DOHH2 (cell line): ENCODE results near the gene SCUBE3.

Experiments
- H3F3A ChIP-seq: fragments of 200-600 bp; sonication (generic), shearing (Covaris generic); 2 replicates; pipeline ENCODE4 v1.6.0; 2016; ENCODE audit warnings: antibody characterized with exemption, mild to moderate bottlenecking; ENCODE audit not compliant: control insufficient read depth, insufficient read depth
- H3K27ac ChIP-seq: fragments of 200-600 bp; sonication (generic); 2 replicates; pipeline ENCODE4 v1.5.1; 2014; ENCODE audit warnings: low read depth, mild to moderate bottlenecking, low read length, moderate library complexity
- H3K27me3 ChIP-seq: fragments of 200-600 bp; sonication (generic); 2 replicates; pipeline ENCODE4 v1.6.1; 2014; ENCODE audit warnings: mild to moderate bottlenecking, low read length, mixed read lengths; ENCODE audit not compliant: control insufficient read depth
- H3K36me3 ChIP-seq: fragments of 200-600 bp; sonication (generic); 2 replicates; pipeline ENCODE4 v1.6.1; 2014; ENCODE audit warnings: mild to moderate bottlenecking, low read length, moderate library complexity, mixed read lengths; ENCODE audit not compliant: control insufficient read depth
- H3K4me1 ChIP-seq: fragments of 200-600 bp; sonication (generic); 2 replicates; pipeline ENCODE4 v1.6.1; 2014; ENCODE audit warnings: mild to moderate bottlenecking, low read length, mixed read lengths; ENCODE audit not compliant: control insufficient read depth
- H3K4me2 ChIP-seq: fragments of 200-600 bp; sonication (generic); 2 replicates; pipeline ENCODE4 v1.6.0; 2014; ENCODE audit warnings: mild to moderate bottlenecking, low read length, moderate library complexity
- H3K4me3 ChIP-seq: fragments of 200-600 bp; sonication (generic); 2 replicates; pipeline ENCODE4 v1.5.1; 2014; ENCODE audit warnings: mild to moderate bottlenecking, low read length, mixed read lengths
- H3K79me2 ChIP-seq: fragments of 200-600 bp; sonication (generic); 2 replicates; pipeline ENCODE4 v1.6.1; 2014; ENCODE audit warnings: mild to moderate bottlenecking, low read length, mixed read lengths; ENCODE audit not compliant: control insufficient read depth
- H3K9me2 ChIP-seq: fragments of 200-600 bp; sonication (generic); replicated peaks from 2 replicates; pipeline ENCODE4 v1.6.1; 2014; ENCODE audit warnings: mild to moderate bottlenecking, low read length, mixed read lengths; ENCODE audit not compliant: control insufficient read depth
- H3K9me3 ChIP-seq: fragments of 200-600 bp; sonication (generic); 2 replicates; pipeline ENCODE4 v1.6.1; 2014; ENCODE audit warnings: antibody characterized with exemption, low read length, mixed read lengths; ENCODE audit not compliant: control insufficient read depth, insufficient read depth
- H4K20me1 ChIP-seq: fragments of 200-600 bp; sonication (generic); 2 replicates; pipeline ENCODE4 v1.6.0; 2014; ENCODE audit warnings: low read depth, mild to moderate bottlenecking, antibody characterized with exemption, low read length, moderate library complexity; ENCODE audit not compliant: control insufficient read depth, insufficient read depth
- EZH2phosphoT487 ChIP-seq: fragments of 200-600 bp; sonication (generic); IDR thresholded peaks from 2 replicates; pipeline ENCODE4 v1.6.1; 2017; ENCODE audit warnings: borderline replicate concordance, mild to moderate bottlenecking, antibody characterized with exemption, low read length, moderate library complexity, mixed read lengths
- TF ChIP-seq, protein P1 (sequence below): fragments of 200-600 bp; sonication (generic); IDR thresholded peaks from one replicate; pipeline ENCODE4 v1.5.1; 2014; ENCODE audit warnings: antibody characterized with exemption, mild to moderate bottlenecking, low read depth, low read length; ENCODE audit not compliant: poor library complexity, severe bottlenecking

The SCUBE3 gene

DNA sequence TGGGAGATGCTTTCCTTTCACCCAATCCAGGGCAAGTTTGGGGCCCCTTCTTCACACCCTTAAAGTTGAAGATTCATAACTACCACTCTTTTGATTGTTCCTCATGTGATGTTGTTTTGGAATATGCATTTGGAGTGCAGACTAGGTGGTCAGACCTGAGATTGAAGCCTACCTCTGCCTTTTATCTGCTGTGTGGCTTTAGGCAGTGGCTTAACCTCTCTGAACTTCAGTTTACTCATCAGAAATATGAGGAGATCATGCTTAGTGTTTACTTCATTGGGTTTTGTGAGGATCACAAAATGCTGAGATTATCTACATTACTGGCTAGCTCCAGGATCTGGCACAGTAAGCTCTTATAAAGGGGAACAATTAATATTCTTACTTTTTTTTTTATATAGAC lies 46.3 kb upstream of the SCUBE3 start:
- TF ChIP-seq EZH2phosphoT487 = no peak
- TF ChIP-seq, protein P1, sequence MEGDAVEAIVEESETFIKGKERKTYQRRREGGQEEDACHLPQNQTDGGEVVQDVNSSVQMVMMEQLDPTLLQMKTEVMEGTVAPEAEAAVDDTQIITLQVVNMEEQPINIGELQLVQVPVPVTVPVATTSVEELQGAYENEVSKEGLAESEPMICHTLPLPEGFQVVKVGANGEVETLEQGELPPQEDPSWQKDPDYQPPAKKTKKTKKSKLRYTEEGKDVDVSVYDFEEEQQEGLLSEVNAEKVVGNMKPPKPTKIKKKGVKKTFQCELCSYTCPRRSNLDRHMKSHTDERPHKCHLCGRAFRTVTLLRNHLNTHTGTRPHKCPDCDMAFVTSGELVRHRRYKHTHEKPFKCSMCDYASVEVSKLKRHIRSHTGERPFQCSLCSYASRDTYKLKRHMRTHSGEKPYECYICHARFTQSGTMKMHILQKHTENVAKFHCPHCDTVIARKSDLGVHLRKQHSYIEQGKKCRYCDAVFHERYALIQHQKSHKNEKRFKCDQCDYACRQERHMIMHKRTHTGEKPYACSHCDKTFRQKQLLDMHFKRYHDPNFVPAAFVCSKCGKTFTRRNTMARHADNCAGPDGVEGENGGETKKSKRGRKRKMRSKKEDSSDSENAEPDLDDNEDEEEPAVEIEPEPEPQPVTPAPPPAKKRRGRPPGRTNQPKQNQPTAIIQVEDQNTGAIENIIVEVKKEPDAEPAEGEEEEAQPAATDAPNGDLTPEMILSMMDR = no peak
- no peak overlapping the region for H3K27ac ChIP-seq
- H3K9me3 ChIP-seq = peaks cover 5% of the 10 kb centered on the region; the same call in 1 of the 2 replicates
- H3K36me3 ChIP-seq = no peaks in the 10 kb centered on the region
- no peak overlapping the region for H3K4me3 ChIP-seq
- peaks cover 17% of the 10 kb centered on the region for H3K27me3 ChIP-seq
- no peaks in the 10 kb centered on the region for H3K9me2 ChIP-seq
- H3K79me2 ChIP-seq = no peaks in the 10 kb centered on the region
- no peaks in the 10 kb centered on the region for H4K20me1 ChIP-seq
- no peak overlapping the region for H3K4me2 ChIP-seq
- H3F3A ChIP-seq = no peaks in the 10 kb centered on the region
- H3K4me1 ChIP-seq = no peaks in the 10 kb centered on the region

DNA sequence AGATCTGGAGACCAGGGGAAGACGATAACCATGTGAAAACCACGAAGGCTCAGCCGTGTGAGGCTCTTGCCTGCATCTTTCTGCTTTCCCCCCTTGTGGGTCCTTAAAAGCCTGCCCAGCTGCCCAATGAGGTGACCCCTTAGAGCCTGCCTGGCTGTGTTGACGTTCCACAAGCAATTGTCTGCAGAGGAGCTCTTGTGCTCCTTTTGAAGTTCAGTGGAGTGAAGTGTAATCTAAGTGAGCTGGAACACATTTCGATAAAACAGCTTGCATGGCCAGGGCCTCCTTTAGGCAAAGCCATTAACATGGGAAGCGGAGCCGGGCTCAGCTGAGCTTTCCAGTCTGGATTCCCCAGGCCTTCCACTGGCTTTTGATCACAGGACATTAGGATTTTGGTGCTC lies 45.3 kb upstream of the SCUBE3 start:
- H3K79me2 ChIP-seq = no peaks in the 10 kb centered on the region

DNA sequence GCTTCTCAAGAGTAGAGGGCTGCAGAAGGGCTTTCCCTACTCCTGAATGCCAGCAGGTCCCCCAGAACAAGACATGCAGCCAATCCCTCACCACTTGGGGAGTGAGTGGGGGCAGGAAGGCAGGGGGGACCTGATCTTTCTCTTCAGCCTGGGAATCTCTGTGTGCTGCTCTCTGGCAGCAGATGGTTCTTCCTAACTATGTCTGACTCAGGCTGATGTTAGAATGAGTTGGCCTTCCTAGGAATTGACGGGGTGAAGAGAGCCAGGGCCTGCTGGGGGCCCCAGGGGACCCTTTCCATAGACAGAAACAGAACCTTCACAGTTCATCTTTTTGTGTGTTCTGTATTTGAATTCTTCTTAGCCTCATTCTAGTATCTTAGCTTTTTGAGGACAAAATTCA lies 43.6 kb upstream of the SCUBE3 start:
- peaks cover 5% of the 10 kb centered on the region; the same call in 1 of the 2 replicates for H3K9me3 ChIP-seq
- no peak overlapping the region for H3K4me3 ChIP-seq
- no peaks in the 10 kb centered on the region for H3K9me2 ChIP-seq
- H4K20me1 ChIP-seq = no peaks in the 10 kb centered on the region
- no peaks in the 10 kb centered on the region for H3K36me3 ChIP-seq
- H3K4me1 ChIP-seq = no peaks in the 10 kb centered on the region
- H3K27ac ChIP-seq = no peak overlapping the region
- H3K4me2 ChIP-seq = no peak overlapping the region
- H3F3A ChIP-seq = no peaks in the 10 kb centered on the region
- H3K27me3 ChIP-seq = peaks cover 8% of the 10 kb centered on the region
- TF ChIP-seq EZH2phosphoT487 = no peak
- TF ChIP-seq, protein P1 = no peak
- H3K79me2 ChIP-seq = no peaks in the 10 kb centered on the region

More for the DNA sequence above, 45.3 kb upstream of the SCUBE3 start:
- Histone ChIP-seq H3K9me3 (peaks cover 5% of the 10 kb centered on the region; the same call in 1 of the 2 replicates), H3K27me3 (peaks cover 13% of the 10 kb centered on the region), H3K27ac (no peak overlapping the region), H3K9me2 (no peaks in the 10 kb centered on the region), H3K4me2 (no peak overlapping the region), H3F3A (no peaks in the 10 kb centered on the region), H3K36me3 (no peaks in the 10 kb centered on the region), H4K20me1 (no peaks in the 10 kb centered on the region), H3K4me3 (no peak overlapping the region), H3K4me1 (no peaks in the 10 kb centered on the region)
- TF ChIP-seq, protein P1 = no peak
- no peak for TF ChIP-seq EZH2phosphoT487

DNA sequence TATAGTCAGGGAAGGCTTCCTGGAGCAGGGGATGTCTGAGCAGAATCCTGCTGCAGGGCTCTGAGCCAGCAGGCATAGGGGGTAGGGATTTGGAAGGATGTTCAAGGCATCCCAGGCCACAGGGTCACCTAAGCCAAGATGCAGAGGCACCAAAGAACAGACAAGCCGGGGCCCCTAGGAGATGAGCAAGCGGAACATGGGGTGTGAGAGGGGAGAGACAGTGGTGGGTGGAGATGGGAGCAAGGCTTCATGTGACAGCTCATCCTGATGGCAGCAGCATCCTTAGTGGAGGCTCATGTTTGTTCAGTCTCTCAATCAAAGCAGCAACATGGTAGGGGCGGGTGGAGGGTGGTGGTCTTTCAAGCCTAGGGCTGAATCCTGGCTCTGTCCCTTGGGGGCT lies 42.9 kb upstream of the SCUBE3 start:
- H3K4me3 ChIP-seq = no peak overlapping the region
- H3K4me2 ChIP-seq = no peak overlapping the region
- TF ChIP-seq, protein P1 = no peak
- no peak for TF ChIP-seq EZH2phosphoT487
- H3K27me3 ChIP-seq = peaks cover 8% of the 10 kb centered on the region
- no peaks in the 10 kb centered on the region for H3K36me3 ChIP-seq
- no peaks in the 10 kb centered on the region for H3K79me2 ChIP-seq
- no peaks in the 10 kb centered on the region for H3F3A ChIP-seq
- H3K9me2 ChIP-seq = no peaks in the 10 kb centered on the region
- H4K20me1 ChIP-seq = no peaks in the 10 kb centered on the region
- no peaks in the 10 kb centered on the region for H3K4me1 ChIP-seq
- peaks cover 5% of the 10 kb centered on the region; the same call in 1 of the 2 replicates for H3K9me3 ChIP-seq
- H3K27ac ChIP-seq = no peak overlapping the region
